Thoracic aorta (tissue), 2 donors: ENCODE data around the gene CD14. TPM values are rescaled to one million over a fixed set of nuclear protein-coding genes. Genes with fewer than 3 reads are reported as not detected.

ENCODE experiments used
- ATAC-seq: fragments of 150-250 bp; one replicate; pipeline ENCODE4 v1.8.0; 2017; ENCODE audit warnings: low read depth; ENCODE audit not compliant: insufficient number of reproducible peaks, low FRiP score
- DNase-seq: peaks from one replicate; pipeline ENCODE4 v3.0.0-alpha.2; 2020; ENCODE audit warnings: low spot score
- H3K27ac ChIP-seq, 2 donors: fragments of 200-600 bp; sonication (generic); 1 replicate in 1 of 2; 2 replicates in 1 of 2; pipeline ENCODE4 v1.5.1; 2016; ENCODE audit warnings: mild to moderate bottlenecking in 2 of 2, moderate library complexity in 2 of 2
- H3K27me3 ChIP-seq: fragments of 200-600 bp; sonication (generic); replicated peaks from 2 replicates; pipeline ENCODE4 v1.6.0; 2016; ENCODE audit warnings: mild to moderate bottlenecking; ENCODE audit not compliant: insufficient read depth
- H3K36me3 ChIP-seq: fragments of 200-600 bp; sonication (generic); one replicate; pipeline ENCODE4 v1.5.1; 2016
- H3K4me1 ChIP-seq, 2 donors: fragments of 200-600 bp; sonication (generic); 1 replicate in 1 of 2; 2 replicates in 1 of 2; pipeline versions ENCODE4 v1.5.1 to v1.6.0; 2016; ENCODE audit warnings: low read depth in 2 of 2, mild to moderate bottlenecking in 1 of 2; ENCODE audit not compliant: control insufficient read depth in 1 of 2
- H3K4me3 ChIP-seq: fragments of 200-600 bp; sonication (generic); 2 replicates; pipeline ENCODE4 v1.5.1; 2016; ENCODE audit warnings: mild to moderate bottlenecking
- H3K9me3 ChIP-seq: fragments of 200-600 bp; sonication (generic); 2 replicates; pipeline ENCODE4 v1.5.1; 2016
- CTCF ChIP-seq: fragments of 200-600 bp; sonication (generic); IDR thresholded peaks from one replicate; pipeline ENCODE4 v1.5.1; 2019; ENCODE audit warnings: antibody characterized with exemption
- total RNA-seq, 2 donors: library from RNA; depleted of rRNA; stranded (reverse); fragments of >200 nt; gene quantifications; one replicate each; pipeline versions ENCODE4 v1.1.0 to v1.2.3, GENCODE V29; 2016

Gene CD14
- total RNA-seq, 2 donors from 2014 or later: 96.6 to 235 TPM

- H3K4me3 ChIP-seq: peak overlapping the region; percentile 76
- H3K27me3 ChIP-seq: no peaks in the 10 kb centered on the region
- ATAC-seq: no peak
- no peak for TF ChIP-seq CTCF
- H3K36me3 ChIP-seq: no peaks in the 10 kb centered on the region
- DNase-seq: no peak
- H3K4me1 ChIP-seq: peaks cover 4 to 12% of the 10 kb centered on the region in 2 donors
- peak overlapping the region in 1 of 2 donors; percentile 63 for H3K27ac ChIP-seq
- H3K9me3 ChIP-seq: no peaks in the 10 kb centered on the region
Observed at GRCh38 chr5:140633501-140633900, 526 bp upstream of the CD14 start.

GRCh38 chr5:140632366-140633020, 482 bp downstream of the CD14 start:
- peak overlapping the region in 1 of 2 donors; percentile 63 for H3K27ac ChIP-seq
- peaks cover 4 to 12% of the 10 kb centered on the region in 2 donors for H3K4me1 ChIP-seq
- no peak for TF ChIP-seq CTCF
- H3K27me3 ChIP-seq: no peaks in the 10 kb centered on the region
- ATAC-seq (no peak), DNase-seq (no peak)
- H3K4me3 ChIP-seq: peak overlapping the region; percentile 76
- no peaks in the 10 kb centered on the region for H3K36me3 ChIP-seq
- H3K9me3 ChIP-seq: no peaks in the 10 kb centered on the region

- ATAC-seq: no peak
- H3K27ac ChIP-seq: peak overlapping the region; percentile 30 to 63
Observed at GRCh38 chr5:140631831-140632365, 1.1 kb downstream of the CD14 start.

GRCh38 chr5:140631036-140631417, 1.9 kb downstream of the CD14 start:
- Histone ChIP-seq H3K9me3 (no peaks in the 10 kb centered on the region), H3K27ac (peak overlapping the region in 1 of 2 donors; percentile 63), H3K4me1 (peaks cover 4 to 12% of the 10 kb centered on the region in 2 donors), H3K4me3 (peak overlapping the region; percentile 76), H3K36me3 (no peaks in the 10 kb centered on the region), H3K27me3 (no peaks in the 10 kb centered on the region)
- no peak for ATAC-seq
- DNase-seq: no peak
- TF ChIP-seq CTCF: no peak

More at GRCh38 chr5:140631831-140632365, 1.1 kb downstream of the CD14 start:
- TF ChIP-seq CTCF: no peak
- DNase-seq: no peak
- H3K4me1 ChIP-seq: peaks cover 4 to 12% of the 10 kb centered on the region in 2 donors
- H3K4me3 ChIP-seq: peak overlapping the region; percentile 76
- no peaks in the 10 kb centered on the region for H3K9me3 ChIP-seq
- no peaks in the 10 kb centered on the region for H3K27me3 ChIP-seq
- H3K36me3 ChIP-seq: no peaks in the 10 kb centered on the region

GRCh38 chr5:140630292-140631035, 2.5 kb downstream of the CD14 start:
- H3K4me3 ChIP-seq: peak overlapping the region; percentile 76
- TF ChIP-seq CTCF: no peak
- peaks cover 4 to 12% of the 10 kb centered on the region in 2 donors for H3K4me1 ChIP-seq
- H3K27me3 ChIP-seq: no peaks in the 10 kb centered on the region
- no peak for DNase-seq
- H3K27ac ChIP-seq: peak overlapping the region in 1 of 2 donors; percentile 63
- H3K9me3 ChIP-seq: no peaks in the 10 kb centered on the region
- no peaks in the 10 kb centered on the region for H3K36me3 ChIP-seq
- ATAC-seq: no peak
